Adrenal gland (tissue), 12 donors: Measurements from ENCODE around the gene NCK2. TPM values are rescaled to one million over a fixed set of nuclear protein-coding genes. Genes with fewer than 3 reads are reported as not detected.

ENCODE experiments used
- DNase-seq, 7 donors: peaks; one replicate each; pipeline ENCODE4 v3.0.0-alpha.2; 2019 to 2020
- H3K27ac ChIP-seq, 5 donors: fragments of 200-600 bp; sonication (generic) in 4 of 5; 1 replicate in 3 of 5; 2 replicates in 2 of 5; pipeline versions ENCODE4 v1.5.1 to v1.8.0; 2016 to 2020; ENCODE audit warnings: mild to moderate bottlenecking in 1 of 5
- H3K27me3 ChIP-seq: fragments of 200-600 bp; 2 replicates; pipeline ENCODE4 v1.8.0; 2021
- H3K36me3 ChIP-seq, 2 donors: fragments of 200-600 bp; replicated peaks in 1 of 2; 1 replicate in 1 of 2; 2 replicates in 1 of 2; pipeline versions ENCODE4 v1.5.1 to v1.8.0; 2018 to 2022
- H3K4me1 ChIP-seq, 2 donors: fragments of 200-600 bp; replicated peaks in 1 of 2; 1 replicate in 1 of 2; 2 replicates in 1 of 2; pipeline versions ENCODE4 v1.5.1 to v1.8.0; 2018 to 2021
- H3K4me3 ChIP-seq, 4 donors: fragments of 200-600 bp; sonication (generic) in 3 of 4; one replicate each; pipeline ENCODE4 v1.5.1; 2016 to 2018
- H3K9me3 ChIP-seq, 3 donors: fragments of 200-600 bp; sonication (generic) in 1 of 3; replicated peaks in 1 of 3; 1 replicate in 2 of 3; 2 replicates in 1 of 3; pipeline versions ENCODE4 v1.5.1 to v1.8.0; 2016 to 2021
- POLR2A ChIP-seq, 2 donors: fragments of 450-650 bp; IDR thresholded peaks; one replicate each; pipeline ENCODE4 v1.6.1; 2017; ENCODE audit warnings: antibody characterized with exemption in 2 of 2, mild to moderate bottlenecking in 2 of 2, moderate library complexity in 1 of 2
- WGBS, 4 donors: extraction: QIAGEN DNeasy Blood & Tissue Kit in 2 of 4; methylation state at CpG; one replicate each; pipeline versions ENCODE4 v1.1.5 to v1.1.7; 2013 to 2017; 5-methylcytosine and 5-hydroxymethylcytosine counted together
- intact Hi-C, 2 donors: fragments of 100-400 bp; cut with DNase I; formaldehyde crosslinking; loops; one replicate each; pipeline versions ENCODE4 v1.14.1 to v1.15.0; 2022 to 2023
- polyA plus RNA-seq, 3 donors: library from polyadenylated mRNA; stranded (reverse); fragments of 200-250 nt in 2 of 3; fragments of 350-450 nt in 1 of 3; fragmentation: Illumina TruSeq in 1 of 3; extraction: RNeasy Lipid Tissue Mini Kit (QIAGEN cat#74804) in 1 of 3; gene quantifications; one replicate each; pipeline ENCODE4 v1.2.3, GENCODE V29; 2013 to 2014
- total RNA-seq, 9 donors: library from RNA; depleted of rRNA in 4 of 9; stranded (reverse); fragments of >200 nt in 4 of 9; fragments of 120-200 nt in 1 of 9; fragmentation: NEBNext Ultra II Directional in 1 of 9; extraction: Animal tissue kit (Norgen Biotek cat#: 25700) in 1 of 9; gene quantifications; one replicate each; pipeline versions ENCODE4 v1.1.0 to v1.2.4, GENCODE V29; 2013 to 2023
- TF ChIP-seq, protein P1 (sequence below), 6 experiments: fragments of 450-650 bp in 4 of 6; fragments of 200-600 bp in 2 of 6; sonication (generic) in 1 of 6; IDR thresholded peaks; 1 replicate in 5 of 6; 2 replicates in 1 of 6; pipeline versions ENCODE4 v1.5.1 to v1.8.0; 2016 to 2021; ENCODE audit warnings: antibody characterized with exemption in 6 of 6, mild to moderate bottlenecking in 2 of 6, moderate library complexity in 1 of 6
- donor health status: healthy with polysubstance abuse.
- donor health status: Bipolar disorder and iron deficiency.
- donor health status: DM: yes; HTN: yes; CAD: no.
- donor health status: DM: no; HTN: no; CAD: no.
- donor health status: DM: no; HTN: no; CAD: no.
- donor health status: DM: yes; HTN: yes; CAD: no.

Gene NCK2
- total and polyA plus RNA-seq, 12 donors = 13.7 to 56.0 (median 37.3) TPM

DNA sequence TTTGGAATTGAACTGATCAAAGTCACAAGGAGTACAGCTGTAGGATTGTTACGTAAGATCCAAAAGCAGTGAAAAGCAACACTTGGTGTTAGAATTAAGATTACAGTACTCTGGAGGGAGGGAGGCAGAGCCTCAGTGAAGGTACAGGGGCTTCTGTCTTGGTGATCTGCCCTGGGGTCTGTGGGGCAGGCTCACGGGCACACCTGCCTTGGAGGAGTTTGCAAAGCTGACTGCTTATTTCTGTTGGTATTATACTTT lies 114.9 kb downstream of the NCK2 start:
- Histone ChIP-seq H3K4me1 (peaks cover 0 to 4% of the 10 kb centered on the region in 2 donors), H3K36me3 (peaks cover 0 to 7% of the 10 kb centered on the region in 2 donors), H3K27me3 (no peaks in the 10 kb centered on the region), H3K4me3 (no peak overlapping the region), H3K27ac (no peak overlapping the region), H3K9me3 (no peaks in the 10 kb centered on the region)
- intact Hi-C loops = no loop called here
- TF ChIP-seq, protein P1, sequence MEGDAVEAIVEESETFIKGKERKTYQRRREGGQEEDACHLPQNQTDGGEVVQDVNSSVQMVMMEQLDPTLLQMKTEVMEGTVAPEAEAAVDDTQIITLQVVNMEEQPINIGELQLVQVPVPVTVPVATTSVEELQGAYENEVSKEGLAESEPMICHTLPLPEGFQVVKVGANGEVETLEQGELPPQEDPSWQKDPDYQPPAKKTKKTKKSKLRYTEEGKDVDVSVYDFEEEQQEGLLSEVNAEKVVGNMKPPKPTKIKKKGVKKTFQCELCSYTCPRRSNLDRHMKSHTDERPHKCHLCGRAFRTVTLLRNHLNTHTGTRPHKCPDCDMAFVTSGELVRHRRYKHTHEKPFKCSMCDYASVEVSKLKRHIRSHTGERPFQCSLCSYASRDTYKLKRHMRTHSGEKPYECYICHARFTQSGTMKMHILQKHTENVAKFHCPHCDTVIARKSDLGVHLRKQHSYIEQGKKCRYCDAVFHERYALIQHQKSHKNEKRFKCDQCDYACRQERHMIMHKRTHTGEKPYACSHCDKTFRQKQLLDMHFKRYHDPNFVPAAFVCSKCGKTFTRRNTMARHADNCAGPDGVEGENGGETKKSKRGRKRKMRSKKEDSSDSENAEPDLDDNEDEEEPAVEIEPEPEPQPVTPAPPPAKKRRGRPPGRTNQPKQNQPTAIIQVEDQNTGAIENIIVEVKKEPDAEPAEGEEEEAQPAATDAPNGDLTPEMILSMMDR (IDR thresholded peaks at IDR 0.05) = no peak
- TF ChIP-seq POLR2A (IDR thresholded peaks at IDR 0.05) = no peak
- no peak for DNase-seq
- 91 to 100% (median 93%) methylated on average over 2 of the region's 2 CpGs for WGBS, 4 donors

DNA sequence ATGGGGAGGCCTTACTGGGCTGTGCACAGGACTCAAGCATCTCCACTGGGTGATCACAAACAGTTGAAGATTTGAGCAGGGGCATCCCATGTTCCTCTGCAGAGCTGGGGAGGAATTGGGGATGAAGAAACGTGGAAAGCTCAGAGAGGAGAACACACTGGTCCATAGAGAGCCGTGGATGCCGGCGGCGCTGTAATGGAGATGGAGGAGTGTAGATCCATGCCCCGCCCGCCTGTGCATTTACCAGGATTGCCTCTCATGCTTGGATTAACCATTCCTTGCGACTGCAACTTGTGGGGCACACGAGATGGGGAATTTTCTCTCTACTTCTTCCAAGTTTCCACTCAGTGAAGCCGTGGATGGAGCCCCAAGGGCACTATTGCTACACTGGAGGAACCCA lies 115.9 kb downstream of the NCK2 start:
- Histone ChIP-seq H3K9me3 (no peaks in the 10 kb centered on the region), H3K36me3 (peaks cover 0 to under 1% of the 10 kb centered on the region in 2 donors), H3K4me3 (no peak overlapping the region), H3K4me1 (peaks cover 0 to 4% of the 10 kb centered on the region in 2 donors), H3K27ac (no peak overlapping the region), H3K27me3 (no peaks in the 10 kb centered on the region)
- intact Hi-C loops = no loop called here
- DNase-seq = no peak
- TF ChIP-seq, protein P1 (IDR thresholded peaks at IDR 0.05) = no peak
- TF ChIP-seq POLR2A (IDR thresholded peaks at IDR 0.05) = no peak
- 85 to 94% (median 92%) methylated on average over 8 to 10 of the region's 10 CpGs for WGBS, 4 donors

DNA sequence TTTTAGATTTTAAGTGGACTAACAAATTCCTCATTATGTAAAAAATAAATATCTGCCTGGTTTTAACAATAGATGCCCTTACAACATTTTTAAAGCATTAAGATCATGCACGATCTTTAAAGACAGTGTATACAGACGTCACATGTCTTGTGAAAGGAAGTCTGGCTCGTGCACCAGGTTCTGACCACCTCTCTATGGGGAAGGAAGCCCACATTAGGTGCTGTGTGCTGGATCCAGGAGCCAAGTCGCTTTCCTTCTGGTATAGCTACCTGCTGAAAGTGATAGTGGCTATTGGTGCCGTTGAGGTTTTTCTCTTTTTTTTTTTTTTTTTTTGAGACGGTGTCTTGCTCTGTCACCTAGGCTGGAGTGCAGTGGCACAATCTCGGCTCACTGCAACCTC lies 116.5 kb downstream of the NCK2 start:
- Histone ChIP-seq H3K4me1 (peaks cover 0 to under 1% of the 10 kb centered on the region in 2 donors), H3K9me3 (no peaks in the 10 kb centered on the region), H3K27ac (no peak overlapping the region), H3K36me3 (no peaks in the 10 kb centered on the region), H3K27me3 (no peaks in the 10 kb centered on the region), H3K4me3 (no peak overlapping the region)
- intact Hi-C loops = no loop called here
- DNase-seq = no peak
- 65 to 81% (median 78%) methylated on average over 7 of the region's 7 CpGs for WGBS, 4 donors
- no peak for TF ChIP-seq POLR2A (IDR thresholded peaks at IDR 0.05)
- TF ChIP-seq, protein P1 (IDR thresholded peaks at IDR 0.05) = no peak

DNA sequence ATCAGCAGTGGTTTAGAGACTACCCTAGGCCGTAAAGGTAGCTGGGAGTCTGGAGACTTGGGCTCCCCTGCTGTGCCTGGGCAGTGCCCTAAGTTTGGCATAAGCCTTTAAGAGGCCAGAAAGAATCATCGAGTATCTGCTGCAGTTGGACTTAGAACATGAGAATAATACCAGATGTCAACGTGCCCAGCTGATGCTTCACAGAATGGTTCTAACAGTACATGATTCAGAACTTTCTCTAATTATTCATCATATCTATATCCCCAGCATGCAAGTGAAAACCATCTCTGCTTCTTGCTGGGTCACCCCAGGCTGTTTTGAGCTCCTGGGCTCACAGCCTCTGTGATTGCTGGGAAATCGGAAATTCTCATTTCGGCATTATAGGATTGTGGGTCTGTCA lies 118.1 kb downstream of the NCK2 start:
- 84 to 93% (median 89%) methylated on average over 5 of the region's 5 CpGs for WGBS, 4 donors
- Histone ChIP-seq H3K27ac (no peak overlapping the region), H3K9me3 (no peaks in the 10 kb centered on the region), H3K4me3 (no peak overlapping the region), H3K4me1 (peaks cover 0 to 3% of the 10 kb centered on the region in 2 donors), H3K36me3 (no peaks in the 10 kb centered on the region), H3K27me3 (no peaks in the 10 kb centered on the region)
- DNase-seq = no peak
- intact Hi-C loops = no loop called here
- no peak for TF ChIP-seq POLR2A (IDR thresholded peaks at IDR 0.05)
- TF ChIP-seq, protein P1 (IDR thresholded peaks at IDR 0.05) = no peak
